ENCODE measurements around the gene WWTR1.

The WWTR1 gene

DNA sequence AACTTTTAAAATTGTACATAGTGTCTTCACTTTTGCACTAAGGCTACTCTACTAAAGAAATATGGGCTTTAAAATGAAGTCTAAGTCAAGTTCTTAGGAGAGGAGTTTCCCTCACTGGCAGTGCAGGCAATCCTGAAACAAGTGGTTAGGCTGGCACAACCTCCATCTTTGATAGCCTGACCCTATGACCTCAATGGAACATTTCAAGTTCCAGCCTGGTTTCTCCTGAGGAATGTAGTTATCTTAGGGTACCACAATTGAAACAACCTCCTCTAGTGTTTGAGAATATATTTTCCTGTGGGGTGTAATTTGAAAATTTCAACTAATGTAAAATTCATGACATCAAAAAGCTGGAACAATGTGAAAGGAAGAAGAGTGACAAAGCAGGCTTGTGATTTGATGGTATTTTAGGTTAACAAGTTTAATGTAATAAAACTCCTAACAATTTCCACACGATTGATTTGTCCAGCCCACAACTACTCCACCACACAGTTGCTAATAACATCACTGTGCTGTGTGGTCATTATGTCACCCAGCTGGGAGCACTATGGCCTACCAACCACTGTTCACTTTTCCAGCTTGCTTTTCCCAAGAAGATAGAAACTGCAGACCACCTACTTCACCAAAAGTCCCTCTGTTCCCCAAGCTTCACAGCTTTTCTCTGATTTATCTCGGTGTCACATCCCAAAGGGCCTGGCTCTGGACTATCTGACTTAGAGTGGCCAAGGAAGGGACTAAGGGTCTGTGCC is 1.8 kb downstream of the WWTR1 start:
- Histone ChIP-seq H3K4me2 (no peak overlapping the region), H3K27me3 (peaks cover 42% of the 10 kb centered on the region), H3K9me3 (peaks cover 27% of the 10 kb centered on the region), H3K4me3 (no peak overlapping the region), H3K4me1 (peaks cover 15% of the 10 kb centered on the region), H3K9ac (no peak overlapping the region), H3K27ac (no peak overlapping the region), H4K20me1 (no peaks in the 10 kb centered on the region), H3K36me3 (no peaks in the 10 kb centered on the region)
- TF ChIP-seq Cebpa-rat (IDR thresholded peaks at IDR 0.05): no peak

DNA sequence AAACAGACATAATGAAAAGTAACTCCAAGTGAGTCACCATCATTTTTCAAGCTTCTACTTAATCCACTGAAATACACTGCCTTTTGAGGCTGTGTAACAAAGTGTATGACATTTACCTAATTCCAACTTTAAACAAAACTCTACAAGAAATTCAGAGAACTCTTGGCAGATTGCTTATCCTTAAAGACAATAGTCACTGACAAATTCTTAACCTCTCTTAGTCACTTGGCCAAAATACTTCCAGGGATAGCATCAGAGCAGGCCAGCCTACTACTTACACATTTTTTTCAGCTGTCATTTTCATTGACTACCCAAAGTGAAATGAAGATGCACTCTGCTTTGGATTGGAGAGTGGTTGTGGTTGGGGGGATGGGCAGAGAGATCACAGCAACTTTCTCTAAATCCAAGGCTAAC is 3.6 kb downstream of the WWTR1 start:
- Histone ChIP-seq H4K20me1 (no peaks in the 10 kb centered on the region), H3K36me3 (no peaks in the 10 kb centered on the region), H3K9ac (no peak overlapping the region), H3K4me2 (no peak overlapping the region), H3K4me1 (peaks cover 15% of the 10 kb centered on the region), H3K27me3 (peaks cover 32% of the 10 kb centered on the region), H3K9me3 (peaks cover 27% of the 10 kb centered on the region), H3K27ac (no peak overlapping the region), H3K4me3 (no peak overlapping the region)
- no peak for TF ChIP-seq Cebpa-rat (IDR thresholded peaks at IDR 0.05)

- H3K4me1 ChIP-seq: peaks cover 9% of the 10 kb centered on the region
- no peaks in the 10 kb centered on the region for H4K20me1 ChIP-seq
- H3K36me3 ChIP-seq: no peaks in the 10 kb centered on the region
- no peak overlapping the region for H3K27ac ChIP-seq
- no peak overlapping the region for H3K9ac ChIP-seq
- peaks cover 26% of the 10 kb centered on the region for H3K27me3 ChIP-seq
- no peak overlapping the region for H3K4me3 ChIP-seq
- H3K9me3 ChIP-seq: peaks cover 20% of the 10 kb centered on the region
- H3K4me2 ChIP-seq: no peak overlapping the region
- no peak for TF ChIP-seq Cebpa-rat (IDR thresholded peaks at IDR 0.05)
Observed at GRCh38 chr3:149653564-149653963, 4.3 kb downstream of the WWTR1 start.

- H3K36me3 ChIP-seq: no peaks in the 10 kb centered on the region
- H3K27ac ChIP-seq: no peak overlapping the region
- no peak for TF ChIP-seq Cebpa-rat (IDR thresholded peaks at IDR 0.05)
- H3K4me3 ChIP-seq: no peak overlapping the region
- H3K9me3 ChIP-seq: peaks cover 16% of the 10 kb centered on the region
- H3K4me1 ChIP-seq: 0 out of 2 replicates have a peak, but pooled peaks cover 6% of the 10 kb centered on the region
- no peak overlapping the region for H3K9ac ChIP-seq
- H3K4me2 ChIP-seq: no peak overlapping the region
- H4K20me1 ChIP-seq: no peaks in the 10 kb centered on the region
- peaks cover 22% of the 10 kb centered on the region for H3K27me3 ChIP-seq
Observed at GRCh38 chr3:149653136-149653535, 4.7 kb downstream of the WWTR1 start.

- H3K9ac ChIP-seq: no peak overlapping the region
- H3K4me1 ChIP-seq: no peaks in the 10 kb centered on the region
- H4K20me1 ChIP-seq: no peaks in the 10 kb centered on the region
- no peak overlapping the region for H3K4me2 ChIP-seq
- H3K27ac ChIP-seq: no peak overlapping the region
- H3K4me3 ChIP-seq: no peak overlapping the region
- H3K9me3 ChIP-seq: no peaks in the 10 kb centered on the region
- no peaks in the 10 kb centered on the region for H3K36me3 ChIP-seq
- H3K27me3 ChIP-seq: no peaks in the 10 kb centered on the region
- TF ChIP-seq Cebpa-rat (IDR thresholded peaks at IDR 0.05): no peak
Observed at GRCh38 chr3:149650828-149651227, 7.0 kb downstream of the WWTR1 start.

GRCh38 chr3:149648525-149648924 is 9.3 kb downstream of the WWTR1 start:
- Histone ChIP-seq H4K20me1 (no peaks in the 10 kb centered on the region), H3K27me3 (no peaks in the 10 kb centered on the region), H3K4me3 (no peak overlapping the region), H3K9me3 (no peaks in the 10 kb centered on the region), H3K36me3 (no peaks in the 10 kb centered on the region), H3K4me2 (no peak overlapping the region), H3K9ac (no peak overlapping the region), H3K4me1 (no peaks in the 10 kb centered on the region), H3K27ac (no peak overlapping the region)
- TF ChIP-seq Cebpa-rat (IDR thresholded peaks at IDR 0.05): no peak

DNA sequence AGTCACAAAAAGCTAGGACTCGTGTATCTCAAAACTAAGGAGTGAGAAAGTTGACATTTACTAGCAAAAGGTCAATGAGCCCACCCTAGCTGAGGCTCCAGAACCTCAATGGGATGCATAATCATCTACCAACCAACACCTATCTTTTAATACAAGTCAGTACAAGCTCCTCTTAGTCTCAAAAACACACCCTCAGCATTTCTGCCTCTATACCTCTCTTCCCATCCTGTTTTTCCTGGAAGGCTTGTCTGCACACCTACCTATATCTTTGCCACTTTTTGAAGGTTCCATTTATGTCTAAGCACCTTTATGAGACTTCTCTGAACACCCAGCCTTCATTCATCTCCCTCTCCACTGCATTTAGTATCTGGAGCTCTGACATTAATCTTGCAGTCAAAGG is 10.0 kb downstream of the WWTR1 start:
- no peak for TF ChIP-seq Cebpa-rat (IDR thresholded peaks at IDR 0.05)
- no peaks in the 10 kb centered on the region for H3K9me3 ChIP-seq
- no peaks in the 10 kb centered on the region for H3K27me3 ChIP-seq
- no peak overlapping the region for H3K27ac ChIP-seq
- no peaks in the 10 kb centered on the region for H3K36me3 ChIP-seq
- no peak overlapping the region for H3K4me3 ChIP-seq
- no peak overlapping the region for H3K4me2 ChIP-seq
- no peaks in the 10 kb centered on the region for H3K4me1 ChIP-seq
- no peak overlapping the region for H3K9ac ChIP-seq
- no peaks in the 10 kb centered on the region for H4K20me1 ChIP-seq

DNA sequence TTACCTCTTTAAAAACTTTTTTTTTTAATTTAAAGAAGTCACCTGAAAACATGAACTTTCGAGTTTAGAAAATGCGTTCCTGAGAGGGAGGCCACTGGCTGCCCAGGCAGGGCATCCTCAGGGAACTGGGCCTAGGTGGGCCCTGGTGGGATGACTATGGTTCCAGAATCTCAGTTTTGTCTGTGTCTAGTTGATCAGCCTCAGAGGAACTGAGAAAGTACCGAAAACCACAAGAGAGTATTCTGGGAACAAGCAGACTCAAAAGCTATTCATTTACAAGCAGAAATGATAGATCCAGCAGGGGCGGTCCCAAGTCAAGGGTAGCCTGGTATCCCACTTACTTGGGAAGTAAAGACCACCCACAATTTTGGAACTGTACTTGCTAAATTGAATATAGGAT is 10.5 kb downstream of the WWTR1 start:
- Histone ChIP-seq H3K4me1 (no peaks in the 10 kb centered on the region), H3K4me3 (no peak overlapping the region), H3K4me2 (no peak overlapping the region), H3K36me3 (no peaks in the 10 kb centered on the region), H3K9ac (no peak overlapping the region), H3K27me3 (no peaks in the 10 kb centered on the region), H3K27ac (no peak overlapping the region), H3K9me3 (no peaks in the 10 kb centered on the region), H4K20me1 (no peaks in the 10 kb centered on the region)
- TF ChIP-seq Cebpa-rat (IDR thresholded peaks at IDR 0.05): no peak

DNA sequence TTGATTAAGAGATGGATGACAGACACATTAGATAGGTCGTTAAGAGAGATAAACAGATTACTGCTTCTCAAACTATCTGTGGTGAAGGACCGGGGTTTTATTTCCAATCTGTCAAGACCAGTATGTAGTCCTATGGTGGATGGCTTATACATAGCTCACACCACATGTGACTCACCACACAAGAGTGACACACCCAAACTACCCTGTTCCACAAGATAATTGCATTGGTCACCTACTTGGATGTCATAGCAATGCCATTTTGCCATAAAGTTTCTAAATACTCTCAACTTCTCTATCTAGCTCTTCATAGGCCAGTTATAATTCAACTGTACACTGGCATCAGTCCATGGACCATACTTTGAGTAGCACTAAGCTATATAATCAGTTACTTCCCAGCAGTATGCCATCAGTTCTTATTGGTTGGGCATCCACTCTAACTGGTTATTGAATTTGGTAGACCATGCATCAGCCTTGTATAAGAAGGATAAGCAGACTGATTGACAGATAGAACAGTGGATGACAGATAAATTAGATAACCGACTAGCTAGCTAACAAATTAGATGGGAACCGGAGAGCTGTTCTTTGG is 11.6 kb downstream of the WWTR1 start:
- no peak for TF ChIP-seq Cebpa-rat (IDR thresholded peaks at IDR 0.05)
- Histone ChIP-seq H3K9me3 (no peaks in the 10 kb centered on the region), H3K4me2 (no peak overlapping the region), H3K27ac (no peak overlapping the region), H4K20me1 (no peaks in the 10 kb centered on the region), H3K9ac (no peak overlapping the region), H3K27me3 (no peaks in the 10 kb centered on the region), H3K4me3 (no peak overlapping the region), H3K36me3 (no peaks in the 10 kb centered on the region), H3K4me1 (no peaks in the 10 kb centered on the region)

GRCh38 chr3:149643963-149644362 is 13.9 kb downstream of the WWTR1 start:
- H3K27me3 ChIP-seq: no peaks in the 10 kb centered on the region
- H3K27ac ChIP-seq: no peak overlapping the region
- no peaks in the 10 kb centered on the region for H3K36me3 ChIP-seq
- TF ChIP-seq Cebpa-rat (IDR thresholded peaks at IDR 0.05): no peak
- no peaks in the 10 kb centered on the region for H3K9me3 ChIP-seq
- H3K4me2 ChIP-seq: no peak overlapping the region
- H3K9ac ChIP-seq: no peak overlapping the region
- H3K4me3 ChIP-seq: no peak overlapping the region
- H4K20me1 ChIP-seq: no peaks in the 10 kb centered on the region
- H3K4me1 ChIP-seq: no peaks in the 10 kb centered on the region
